Neural cell (in vitro differentiated cells): ENCODE data around the gene CSPG4.

Experiments
- EZH2 ChIP-seq: fragments of 200-600, 300-800 bp; shearing (Covaris generic), sonication (generic); IDR thresholded peaks from 2 replicates; pipeline ENCODE4 v1.6.1; 2014; ENCODE audit warnings: antibody characterized with exemption, low read length, borderline replicate concordance, mild to moderate bottlenecking; ENCODE audit not compliant: insufficient read depth, poor library complexity, severe bottlenecking
- POLR2AphosphoS5 ChIP-seq: IDR thresholded peaks from 2 replicates; pipeline ENCODE4 v1.6.1; 2012
- RAD21 ChIP-seq: fragments of 450-650 bp; conservative IDR thresholded peaks from 2 replicates; pipeline ENCODE4 v1.6.1; 2014; ENCODE audit warnings: antibody characterized with exemption, mild to moderate bottlenecking, moderate library complexity
- SMC3 ChIP-seq: fragments of 450-650 bp; conservative IDR thresholded peaks from 2 replicates; pipeline ENCODE4 v1.6.1; 2014; ENCODE audit warnings: antibody characterized with exemption, mild to moderate bottlenecking, moderate library complexity; ENCODE audit not compliant: poor library complexity
- TAF1 ChIP-seq: IDR thresholded peaks from 2 replicates; pipeline ENCODE4 v1.6.1; 2012; ENCODE audit warnings: low read depth
- TF ChIP-seq, protein P1 (sequence below): fragments of 450-650 bp; IDR thresholded peaks from 2 replicates; pipeline ENCODE4 v1.5.1; 2014; ENCODE audit warnings: antibody characterized with exemption, mild to moderate bottlenecking, moderate library complexity; ENCODE audit not compliant: poor library complexity, severe bottlenecking
- TF ChIP-seq, protein P2 (sequence below): IDR thresholded peaks from 2 replicates; pipeline ENCODE4 v1.6.1; 2012; ENCODE audit warnings: borderline replicate concordance

DNA sequence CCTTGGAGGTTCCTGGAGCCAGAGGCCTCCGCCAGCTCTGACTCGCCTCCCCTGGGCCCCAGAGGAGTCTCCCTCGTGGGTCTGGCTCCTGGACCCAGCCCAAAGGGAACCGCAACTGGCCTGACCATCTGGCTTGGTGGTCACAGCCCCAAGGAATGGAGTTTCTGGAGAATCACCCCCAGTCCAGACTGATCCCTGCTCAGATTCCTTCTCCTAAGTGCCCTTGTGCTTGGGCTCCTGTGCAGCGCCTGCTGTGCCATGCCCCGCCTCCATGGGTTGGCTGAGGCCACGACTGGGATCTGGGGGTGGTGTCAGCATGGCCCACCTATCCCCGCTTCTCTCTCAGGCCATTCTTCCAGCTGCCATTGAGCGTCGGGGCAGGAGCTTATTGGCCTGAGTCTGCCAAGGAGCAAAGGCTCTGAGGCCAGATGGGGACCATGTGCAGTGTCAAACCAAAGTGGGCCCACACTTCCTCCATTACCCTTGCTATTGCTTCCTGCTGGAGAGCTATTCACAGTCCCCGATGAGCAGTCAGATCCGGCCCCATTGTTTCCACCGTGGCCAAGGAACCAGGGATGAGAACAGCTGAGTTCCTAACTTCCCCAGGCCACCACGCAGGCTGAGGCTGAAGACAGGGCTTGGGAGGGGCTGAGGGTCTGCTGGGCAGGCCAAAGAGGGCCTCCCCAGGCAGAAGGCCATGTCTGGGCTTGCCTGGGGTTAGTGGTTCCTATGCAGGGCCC, 19.0 kb downstream of the CSPG4 start:
- TF ChIP-seq SMC3 (no peak), EZH2 (no peak), POLR2AphosphoS5 (no peak), TAF1 (no peak), RAD21 (no peak)
- TF ChIP-seq, protein P1, sequence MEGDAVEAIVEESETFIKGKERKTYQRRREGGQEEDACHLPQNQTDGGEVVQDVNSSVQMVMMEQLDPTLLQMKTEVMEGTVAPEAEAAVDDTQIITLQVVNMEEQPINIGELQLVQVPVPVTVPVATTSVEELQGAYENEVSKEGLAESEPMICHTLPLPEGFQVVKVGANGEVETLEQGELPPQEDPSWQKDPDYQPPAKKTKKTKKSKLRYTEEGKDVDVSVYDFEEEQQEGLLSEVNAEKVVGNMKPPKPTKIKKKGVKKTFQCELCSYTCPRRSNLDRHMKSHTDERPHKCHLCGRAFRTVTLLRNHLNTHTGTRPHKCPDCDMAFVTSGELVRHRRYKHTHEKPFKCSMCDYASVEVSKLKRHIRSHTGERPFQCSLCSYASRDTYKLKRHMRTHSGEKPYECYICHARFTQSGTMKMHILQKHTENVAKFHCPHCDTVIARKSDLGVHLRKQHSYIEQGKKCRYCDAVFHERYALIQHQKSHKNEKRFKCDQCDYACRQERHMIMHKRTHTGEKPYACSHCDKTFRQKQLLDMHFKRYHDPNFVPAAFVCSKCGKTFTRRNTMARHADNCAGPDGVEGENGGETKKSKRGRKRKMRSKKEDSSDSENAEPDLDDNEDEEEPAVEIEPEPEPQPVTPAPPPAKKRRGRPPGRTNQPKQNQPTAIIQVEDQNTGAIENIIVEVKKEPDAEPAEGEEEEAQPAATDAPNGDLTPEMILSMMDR, result no peak
- TF ChIP-seq, protein P2, sequence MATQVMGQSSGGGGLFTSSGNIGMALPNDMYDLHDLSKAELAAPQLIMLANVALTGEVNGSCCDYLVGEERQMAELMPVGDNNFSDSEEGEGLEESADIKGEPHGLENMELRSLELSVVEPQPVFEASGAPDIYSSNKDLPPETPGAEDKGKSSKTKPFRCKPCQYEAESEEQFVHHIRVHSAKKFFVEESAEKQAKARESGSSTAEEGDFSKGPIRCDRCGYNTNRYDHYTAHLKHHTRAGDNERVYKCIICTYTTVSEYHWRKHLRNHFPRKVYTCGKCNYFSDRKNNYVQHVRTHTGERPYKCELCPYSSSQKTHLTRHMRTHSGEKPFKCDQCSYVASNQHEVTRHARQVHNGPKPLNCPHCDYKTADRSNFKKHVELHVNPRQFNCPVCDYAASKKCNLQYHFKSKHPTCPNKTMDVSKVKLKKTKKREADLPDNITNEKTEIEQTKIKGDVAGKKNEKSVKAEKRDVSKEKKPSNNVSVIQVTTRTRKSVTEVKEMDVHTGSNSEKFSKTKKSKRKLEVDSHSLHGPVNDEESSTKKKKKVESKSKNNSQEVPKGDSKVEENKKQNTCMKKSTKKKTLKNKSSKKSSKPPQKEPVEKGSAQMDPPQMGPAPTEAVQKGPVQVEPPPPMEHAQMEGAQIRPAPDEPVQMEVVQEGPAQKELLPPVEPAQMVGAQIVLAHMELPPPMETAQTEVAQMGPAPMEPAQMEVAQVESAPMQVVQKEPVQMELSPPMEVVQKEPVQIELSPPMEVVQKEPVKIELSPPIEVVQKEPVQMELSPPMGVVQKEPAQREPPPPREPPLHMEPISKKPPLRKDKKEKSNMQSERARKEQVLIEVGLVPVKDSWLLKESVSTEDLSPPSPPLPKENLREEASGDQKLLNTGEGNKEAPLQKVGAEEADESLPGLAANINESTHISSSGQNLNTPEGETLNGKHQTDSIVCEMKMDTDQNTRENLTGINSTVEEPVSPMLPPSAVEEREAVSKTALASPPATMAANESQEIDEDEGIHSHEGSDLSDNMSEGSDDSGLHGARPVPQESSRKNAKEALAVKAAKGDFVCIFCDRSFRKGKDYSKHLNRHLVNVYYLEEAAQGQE, result no peak
